Activated T-helper 1 cell treated with anti-CD3 and anti-CD28 coated beads, Interleukin-12 subunit alpha, Interleukin-12 subunit beta, Interleukin-2, Interleukin-4 antibody, amounts not matched to agents 30 ng/mL and 10 ng/mL and 1 ng/mL, durations not matched to agents 14 hours and 24 hours and 36 hours (primary cell): Measurements from ENCODE around the gene TCTN3. TPM values are rescaled to one million over a fixed set of nuclear protein-coding genes. Genes with fewer than 3 reads are reported as not detected.
A peak's percentile ranks its signal among the peaks of the same experiment; 100 is the strongest.
"Not testable (repeated sequence)": the region's sequence is repeated elsewhere in the genome, so short reads cannot be mapped to it uniquely, and the experiment has no call there.

ENCODE experiments used
- DNase-seq: peaks from one replicate; pipeline ENCODE4 v3.0.0; 2021; ENCODE audit warnings: low spot score
- H3K27ac Mint-ChIP-seq: one replicate; pipeline ENCODE4 v1.8.0; 2021; ENCODE audit warnings: mild to moderate bottlenecking, mixed read lengths
- H3K27me3 Mint-ChIP-seq: one replicate; pipeline ENCODE4 v1.8.0; 2022; ENCODE audit warnings: mild to moderate bottlenecking, moderate library complexity, mixed read lengths; ENCODE audit not compliant: insufficient read depth
- H3K36me3 Mint-ChIP-seq: one replicate; pipeline ENCODE4 v1.8.0; 2021; ENCODE audit warnings: low read depth, mixed read lengths
- H3K4me1 Mint-ChIP-seq: one replicate; pipeline ENCODE4 v1.8.0; 2021; ENCODE audit warnings: low read depth, mixed read lengths
- H3K4me3 Mint-ChIP-seq: one replicate; pipeline ENCODE4 v1.8.0; 2021; ENCODE audit warnings: mild to moderate bottlenecking, moderate library complexity, mixed read lengths
- H3K9me3 Mint-ChIP-seq: one replicate; pipeline ENCODE4 v1.8.0; 2021; ENCODE audit warnings: mixed read lengths
- intact Hi-C: fragments of 100-400 bp; cut with micrococcal nuclease; formaldehyde crosslinking; loops from one replicate; pipeline ENCODE4 v1.15.1; 2024
- total RNA-seq: library from RNA; stranded (reverse); gene quantifications from 2 replicates; pipeline ENCODE4 v1.2.3, GENCODE V29; 2022

Gene TCTN3
- total RNA-seq, 1 donor from 2014 or later, result 56.3 TPM

- H3K36me3 Mint-ChIP-seq, result peaks cover 7% of the 10 kb centered on the region
- H3K27me3 Mint-ChIP-seq, result no peaks in the 10 kb centered on the region
- H3K9me3 Mint-ChIP-seq, result no peaks in the 10 kb centered on the region
- no peaks in the 10 kb centered on the region for H3K4me1 Mint-ChIP-seq
- no peak for DNase-seq
- H3K4me3 Mint-ChIP-seq, result no peak overlapping the region
- intact Hi-C loops, result no loop called here
- H3K27ac Mint-ChIP-seq, result no peak overlapping the region
Measured at GRCh38 chr10:95674643-95675042, 19.1 kb downstream of the TCTN3 start.

- H3K4me3 Mint-ChIP-seq, H3K9me3 Mint-ChIP-seq, H3K4me1 Mint-ChIP-seq, H3K27me3 Mint-ChIP-seq, H3K27ac Mint-ChIP-seq, DNase-seq, intact Hi-C loops: not testable (repeated sequence)
- H3K36me3 Mint-ChIP-seq, result peaks cover 16% of the 10 kb centered on the region
Measured at GRCh38 chr10:95672641-95673040, 21.1 kb downstream of the TCTN3 start.

GRCh38 chr10:95664543-95664942 lies 29.2 kb downstream of the TCTN3 start:
- peaks cover 26% of the 10 kb centered on the region for H3K36me3 Mint-ChIP-seq
- intact Hi-C loops, result no loop called here
- H3K27ac Mint-ChIP-seq, result no peak overlapping the region
- no peak for DNase-seq
- H3K9me3 Mint-ChIP-seq, result no peaks in the 10 kb centered on the region
- H3K27me3 Mint-ChIP-seq, result no peaks in the 10 kb centered on the region
- no peaks in the 10 kb centered on the region for H3K4me1 Mint-ChIP-seq
- H3K4me3 Mint-ChIP-seq, result no peak overlapping the region

DNA sequence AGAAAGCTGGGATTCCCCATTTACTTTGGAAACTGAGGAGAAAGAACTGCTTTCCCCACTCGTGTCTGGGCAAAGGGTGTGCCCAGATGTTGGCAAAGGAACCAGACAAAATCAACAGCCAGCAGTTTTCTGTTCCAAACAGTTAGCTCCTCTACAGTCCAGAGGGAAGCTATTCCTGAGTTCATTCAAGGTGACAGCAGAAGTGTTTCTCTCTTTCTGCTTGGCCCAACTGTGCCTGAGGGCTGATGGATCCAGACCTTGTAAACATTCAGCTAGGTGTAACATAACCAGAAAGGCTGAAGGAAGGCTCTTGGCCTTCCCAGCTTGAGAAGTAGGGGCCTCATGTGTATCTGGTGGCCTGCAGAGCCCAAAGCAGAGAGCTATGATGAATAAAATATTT lies 30.2 kb downstream of the TCTN3 start:
- no peak overlapping the region for H3K27ac Mint-ChIP-seq
- H3K27me3 Mint-ChIP-seq, result no peaks in the 10 kb centered on the region
- intact Hi-C loops, result no loop called here
- no peak for DNase-seq
- H3K4me1 Mint-ChIP-seq, result peaks cover 1% of the 10 kb centered on the region
- no peak overlapping the region for H3K4me3 Mint-ChIP-seq
- no peaks in the 10 kb centered on the region for H3K9me3 Mint-ChIP-seq
- peaks cover 21% of the 10 kb centered on the region for H3K36me3 Mint-ChIP-seq

DNA sequence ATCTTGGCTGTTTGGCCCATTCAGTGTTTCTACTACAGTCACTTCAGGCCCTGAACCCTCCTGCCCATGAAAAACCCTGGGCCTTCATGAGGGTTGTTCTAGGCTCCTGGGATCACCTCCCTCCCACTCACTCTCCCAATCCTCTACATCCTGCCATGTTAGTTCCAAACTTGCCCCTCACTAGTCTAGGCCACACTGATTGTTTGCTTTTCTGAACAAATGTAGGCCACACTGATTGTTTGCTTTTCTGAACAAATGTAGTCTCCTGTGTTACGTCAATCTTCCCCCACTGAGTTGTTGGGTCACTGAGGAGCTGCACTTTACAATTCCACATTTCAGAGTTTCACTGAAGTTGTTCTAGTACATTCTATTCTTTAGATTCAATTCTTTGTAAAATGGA lies 31.9 kb downstream of the TCTN3 start:
- intact Hi-C loops, result no loop called here
- H3K4me1 Mint-ChIP-seq, result peaks cover 9% of the 10 kb centered on the region
- no peak overlapping the region for H3K4me3 Mint-ChIP-seq
- no peak for DNase-seq
- H3K36me3 Mint-ChIP-seq, result peaks cover 11% of the 10 kb centered on the region
- peak overlapping the region; percentile 0 for H3K27ac Mint-ChIP-seq
- H3K9me3 Mint-ChIP-seq, result peaks cover 3% of the 10 kb centered on the region
- H3K27me3 Mint-ChIP-seq, result no peaks in the 10 kb centered on the region

DNA sequence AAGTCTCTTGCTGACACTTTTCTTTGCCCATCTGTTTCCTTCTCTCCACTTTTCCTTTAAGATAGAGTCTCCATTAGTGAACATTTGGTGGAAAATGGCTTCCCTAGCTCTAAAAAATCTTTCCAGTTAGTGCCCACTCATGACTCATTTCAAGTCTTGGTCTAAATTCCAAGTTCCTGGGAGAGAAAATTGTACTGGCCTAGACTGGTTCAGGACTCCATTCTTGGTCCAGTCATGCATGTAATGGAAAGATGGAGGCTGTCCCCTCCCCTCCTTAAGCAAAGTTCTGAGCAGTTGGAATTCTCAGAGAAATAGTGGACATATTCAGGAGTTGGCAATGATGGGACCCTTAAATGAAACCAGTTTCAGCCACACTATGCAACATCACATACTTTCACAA lies 33.4 kb downstream of the TCTN3 start:
- Mint-ChIP-seq H3K36me3 (peaks cover 15% of the 10 kb centered on the region), H3K9me3 (peaks cover 3% of the 10 kb centered on the region), H3K4me3 (no peak overlapping the region), H3K4me1 (peaks cover 19% of the 10 kb centered on the region), H3K27me3 (no peaks in the 10 kb centered on the region), H3K27ac (no peak overlapping the region)
- intact Hi-C loops, result no loop called here
- DNase-seq, result no peak

- H3K4me1 Mint-ChIP-seq, result peaks cover 27% of the 10 kb centered on the region
- peak overlapping the region; percentile 99 for H3K4me3 Mint-ChIP-seq
- intact Hi-C loops, result no loop called here
- peaks cover 27% of the 10 kb centered on the region for H3K36me3 Mint-ChIP-seq
- H3K9me3 Mint-ChIP-seq, result peaks cover 3% of the 10 kb centered on the region
- DNase-seq, result no peak
- H3K27me3 Mint-ChIP-seq, result no peaks in the 10 kb centered on the region
- no peak overlapping the region for H3K27ac Mint-ChIP-seq
Measured at GRCh38 chr10:95657250-95657649, 36.5 kb downstream of the TCTN3 start.

DNA sequence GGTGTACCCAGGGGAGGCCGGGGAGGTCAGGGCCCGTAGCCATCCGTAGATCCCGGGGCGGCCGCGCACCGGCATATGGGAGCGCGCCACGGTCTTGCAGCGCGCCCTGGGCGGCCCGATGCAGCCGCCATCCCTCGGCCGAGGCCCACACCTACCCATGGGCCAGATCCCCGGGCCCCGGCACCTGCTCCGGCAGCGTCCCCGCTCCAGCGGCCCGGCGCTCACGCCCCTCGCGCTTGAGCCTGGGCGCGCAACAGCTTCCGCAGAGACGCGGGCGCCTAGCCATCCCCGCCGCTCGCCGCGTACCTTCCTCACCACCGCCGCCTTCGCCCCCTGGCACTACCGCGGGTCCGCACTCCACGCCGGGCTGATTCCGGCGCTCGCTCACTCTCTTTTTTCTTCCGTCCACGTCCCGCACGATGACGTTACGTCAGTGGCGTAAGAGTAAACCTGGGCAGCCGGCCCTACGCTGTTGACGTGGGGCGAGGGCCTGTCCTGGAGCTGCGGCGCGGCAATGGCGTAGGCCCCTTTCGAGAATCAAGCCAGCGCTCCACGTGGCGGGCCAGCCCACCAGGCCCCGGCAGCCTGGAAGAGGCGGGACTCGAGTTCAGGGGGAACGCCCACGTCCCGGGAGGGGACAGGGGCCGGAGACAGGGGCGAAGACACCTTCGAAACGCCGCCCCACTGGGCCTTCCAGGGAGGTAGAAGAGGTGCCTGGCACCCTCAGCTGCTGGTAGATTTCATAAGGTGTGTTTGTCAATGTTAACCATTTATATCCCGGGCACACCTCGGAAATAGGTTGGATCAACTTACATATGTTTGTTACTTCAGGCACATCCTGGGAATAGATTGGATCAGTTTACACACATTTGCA lies 37.2 kb downstream of the TCTN3 start, which contains the start of gene ALDH18A1:
Gene ALDH18A1 (minus strand): TSS at position 421 of the 874 bp plus-strand sequence. CDS start 3,334 bp downstream, outside the sequence.
- intact Hi-C loops, result loop anchor here (1.0 kb wide), 2 partner anchors 38 to 95 kb away; partner anchors contain the start of gene SORBS1
- Mint-ChIP-seq H3K9me3 (peaks cover 11% of the 10 kb centered on the region), H3K36me3 (peaks cover 31% of the 10 kb centered on the region)

GRCh38 chr10:95655571-95656290 lies 38.0 kb downstream of the TCTN3 start:
- intact Hi-C loops, result loop anchor here (1.0 kb wide), 2 partner anchors 39 to 94 kb away; partner anchors contain the start of gene SORBS1
- H3K4me1 Mint-ChIP-seq, result peaks cover 27% of the 10 kb centered on the region
- peak overlapping the region; percentile 99 for H3K4me3 Mint-ChIP-seq
- peak overlapping the region; percentile 80 for H3K27ac Mint-ChIP-seq
- peak; percentile 2 for DNase-seq
- no peaks in the 10 kb centered on the region for H3K27me3 Mint-ChIP-seq
- peaks cover 17% of the 10 kb centered on the region for H3K9me3 Mint-ChIP-seq
- H3K36me3 Mint-ChIP-seq, result peaks cover 39% of the 10 kb centered on the region

More for the DNA sequence above, 37.2 kb downstream of the TCTN3 start, which contains the start of gene ALDH18A1:
- DNase-seq, result peak; percentile 89
- Mint-ChIP-seq H3K27ac (peak within 1 kb of the TSS; percentile 98), H3K27me3 (no peaks in the 10 kb centered on the region), H3K4me1 (peaks cover 27% of the 10 kb centered on the region), H3K4me3 (peak within 1 kb of the TSS; percentile 99)

GRCh38 chr10:95653895-95654294 lies 39.8 kb downstream of the TCTN3 start:
- Mint-ChIP-seq H3K9me3 (peaks cover 17% of the 10 kb centered on the region), H3K27me3 (no peaks in the 10 kb centered on the region), H3K27ac (no peak overlapping the region), H3K36me3 (peaks cover 51% of the 10 kb centered on the region), H3K4me3 (no peak overlapping the region), H3K4me1 (peaks cover 29% of the 10 kb centered on the region)
- intact Hi-C loops, result no loop called here
- no peak for DNase-seq

DNA sequence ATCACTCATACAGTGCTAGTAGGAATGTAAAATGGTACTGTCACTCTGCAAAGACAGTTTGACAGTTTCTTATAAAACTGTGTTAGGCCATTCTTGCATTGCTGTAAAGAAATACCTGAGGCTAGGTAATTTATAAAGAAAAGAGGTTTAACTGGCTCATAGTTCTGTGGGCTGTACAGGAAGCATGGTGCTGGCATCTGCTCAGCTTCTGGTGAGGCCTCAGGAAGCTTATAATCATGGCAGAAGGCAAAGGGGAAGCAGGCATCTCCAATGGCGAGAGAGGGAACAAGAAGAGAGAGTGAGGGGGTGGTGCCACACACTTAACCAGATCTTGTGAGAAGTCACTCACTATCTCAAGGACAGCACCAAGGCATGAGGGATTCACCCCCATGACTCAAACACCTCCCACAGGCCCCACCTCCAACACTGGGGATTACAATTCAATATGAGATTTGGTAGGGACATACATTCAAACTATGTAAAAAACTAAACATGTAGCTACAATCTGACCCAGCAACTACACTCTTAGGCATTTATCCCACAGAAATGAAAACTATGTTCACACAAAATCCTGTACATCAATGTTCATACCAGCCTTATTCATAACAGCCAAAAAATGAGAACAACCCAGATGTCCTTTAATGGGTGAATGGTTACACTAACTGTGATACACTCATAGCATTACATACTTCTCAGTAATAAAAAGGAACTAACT lies 42.2 kb downstream of the TCTN3 start:
- H3K27ac Mint-ChIP-seq, result no peak overlapping the region
- H3K4me3 Mint-ChIP-seq, result no peak overlapping the region

DNA sequence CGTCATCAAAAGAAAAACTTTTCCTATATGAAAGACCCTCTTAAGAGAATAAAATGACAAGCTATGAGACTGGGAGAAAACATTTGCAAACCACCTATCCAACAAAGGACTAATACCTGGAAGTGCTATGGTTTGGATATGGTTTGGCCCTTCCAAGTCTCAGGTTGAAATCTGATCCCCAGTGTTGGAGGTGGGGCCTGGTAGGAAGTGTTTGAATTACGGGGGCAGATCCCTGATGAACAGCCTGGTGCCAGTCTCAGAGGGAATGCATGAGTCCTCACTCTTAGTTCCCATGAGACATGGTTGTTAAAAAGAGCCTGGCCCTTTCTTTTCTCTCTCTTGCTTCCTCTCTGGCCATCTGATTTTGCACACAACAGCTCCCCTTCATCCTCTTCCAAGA lies 43.5 kb downstream of the TCTN3 start:
- DNase-seq, result no peak
- intact Hi-C loops, result no loop called here
- peaks cover 69% of the 10 kb centered on the region for H3K36me3 Mint-ChIP-seq
- H3K4me3 Mint-ChIP-seq, result no peak overlapping the region
- peaks cover 13% of the 10 kb centered on the region for H3K9me3 Mint-ChIP-seq
- H3K27ac Mint-ChIP-seq, result no peak overlapping the region
- H3K27me3 Mint-ChIP-seq, result no peaks in the 10 kb centered on the region
- H3K4me1 Mint-ChIP-seq, result peaks cover 26% of the 10 kb centered on the region

More for the DNA sequence above, 42.2 kb downstream of the TCTN3 start:
- intact Hi-C loops, result no loop called here
- H3K9me3 Mint-ChIP-seq, result peaks cover 13% of the 10 kb centered on the region
- peaks cover 72% of the 10 kb centered on the region for H3K36me3 Mint-ChIP-seq
- DNase-seq, result no peak
- H3K4me1 Mint-ChIP-seq, result peaks cover 30% of the 10 kb centered on the region
- H3K27me3 Mint-ChIP-seq, result no peaks in the 10 kb centered on the region
